HepG2 (cell line): ENCODE measurements around the gene NAV1. TPM values are rescaled to one million over a fixed set of nuclear protein-coding genes. Genes with fewer than 3 reads are reported as not detected.

Experiments used
- ATAC-seq: fragments of 200-7000 bp; cut with Tn5 transposase; 3 replicates; pipeline ENCODE4 v1.9.1; 2020; ENCODE audit warnings: mild to moderate bottlenecking, moderate library complexity
- BruUV-seq: library from RNA; stranded (reverse); fragments of 400-500 nt; replicated peaks from 2 replicates; lab custom pipeline; 2021; lab: Mats Ljungman, UMichigan
- CTCF ChIA-PET: fragments of 300-600 bp; formaldehyde crosslinking; extraction: SDS; loops from one replicate; lab custom pipeline; 2021; ENCODE audit warnings: low total read pairs, inconsistent platforms, low intra/inter-chr PET ratio; lab: Yijun Ruan, JAX
- POLR2A ChIA-PET: fragments of 350-600 bp; sonication (Branson Sonifier 250); formaldehyde crosslinking; loops from one replicate; lab custom pipeline; 2020; ENCODE audit warnings: antibody characterized with exemption, inconsistent platforms; lab: Yijun Ruan, JAX
- DNase-seq: peaks from one replicate; pipeline ENCODE4 v3.0.0-alpha.2; 2015; ENCODE audit warnings: low spot score
- FAIRE-seq: peaks from 3 replicates; lab custom pipeline; 2011; peaks lifted over from hg19 to GRCh38; lab: Jason Lieb, UNC
- H2AFZ ChIP-seq: one replicate; pipeline ENCODE4 v1.6.1; 2011; ENCODE audit warnings: low read length, inconsistent platforms
- H3K27ac ChIP-seq: fragments of 300-600 bp; 3 replicates; pipeline ENCODE4 v1.8.0; 2011; ENCODE audit warnings: mixed run types, mild to moderate bottlenecking, mixed read lengths, low read length, inconsistent platforms; ENCODE audit not compliant: insufficient read depth; ENCODE audit errors: extremely low read length
- H3K27me3 ChIP-seq, 2 experiments: fragments of 200-600 bp in 1 of 2; 2 replicates in 1 of 2; 3 replicates in 1 of 2; pipeline versions ENCODE4 v1.6.0 to v1.8.0; 2011; ENCODE audit warnings: low read length in 2 of 2, mild to moderate bottlenecking in 2 of 2, moderate library complexity in 2 of 2, inconsistent platforms in 1 of 2; ENCODE audit not compliant: insufficient read depth in 2 of 2, control insufficient read depth in 1 of 2
- H3K36me3 ChIP-seq, 2 experiments: fragments of 200-600 bp in 1 of 2; replicated peaks in 1 of 2; 2 replicates in 1 of 2; 3 replicates in 1 of 2; pipeline versions ENCODE4 v1.5.1 to v1.8.0; 2011; ENCODE audit warnings: low read length in 2 of 2, inconsistent platforms in 1 of 2; ENCODE audit not compliant: insufficient read depth in 2 of 2, control insufficient read depth in 1 of 2
- H3K4me1 ChIP-seq: 2 replicates; pipeline ENCODE4 v1.5.1; 2012; ENCODE audit warnings: low read length, inconsistent platforms; ENCODE audit not compliant: insufficient read depth
- H3K4me2 ChIP-seq: 2 replicates; pipeline ENCODE4 v1.6.0; 2011; ENCODE audit warnings: low read depth, low read length, inconsistent platforms
- H3K4me3 ChIP-seq, 3 experiments: fragments of 200-600 bp in 1 of 3; sonication (generic), shearing (Covaris generic) in 1 of 3; replicated peaks in 1 of 3; 2 replicates each; pipeline ENCODE4 v1.5.1; 2011 to 2016; ENCODE audit warnings: low read length in 3 of 3, inconsistent platforms in 2 of 3, low read depth in 2 of 3, mild to moderate bottlenecking in 2 of 3, control low read depth in 1 of 3, mixed read lengths in 1 of 3; ENCODE audit not compliant: insufficient read depth in 1 of 3
- H3K79me2 ChIP-seq: one replicate; pipeline ENCODE4 v1.6.1; 2011; ENCODE audit warnings: low read length, inconsistent platforms; ENCODE audit not compliant: insufficient read depth
- H3K9ac ChIP-seq: 2 replicates; pipeline ENCODE4 v1.6.0; 2011; ENCODE audit warnings: mild to moderate bottlenecking, low read depth, low read length, inconsistent platforms; ENCODE audit not compliant: insufficient read depth
- H3K9me3 ChIP-seq: 2 replicates; pipeline ENCODE4 v1.5.1; 2012; ENCODE audit warnings: mild to moderate bottlenecking, low read length
- H4K20me1 ChIP-seq: 2 replicates; pipeline ENCODE4 v1.6.0; 2011; ENCODE audit warnings: inconsistent platforms, mild to moderate bottlenecking, low read length, moderate library complexity; ENCODE audit not compliant: insufficient read depth
- EZH2 ChIP-seq: conservative IDR thresholded peaks from 2 replicates; pipeline ENCODE4 v1.6.1; 2012; ENCODE audit warnings: mild to moderate bottlenecking, low read depth, low read length, moderate library complexity
- HOXA5 ChIP-seq: sonication (generic); formaldehyde crosslinking; IDR thresholded peaks from 2 replicates; pipeline ENCODE4 v1.4.0; 2020; ENCODE audit warnings: missing genetic modification reagents
- MTF2 ChIP-seq: sonication (generic); formaldehyde crosslinking; IDR thresholded peaks from 2 replicates; pipeline ENCODE4 v1.5.0; 2020; ENCODE audit warnings: missing genetic modification reagents, borderline replicate concordance
- NFYC ChIP-seq: IDR thresholded peaks from 2 replicates; pipeline ENCODE4 v1.6.1; 2016; ENCODE audit warnings: missing genetic modification reagents, missing compliant biosample characterization
- ZFP1 ChIP-seq: IDR thresholded peaks from 2 replicates; pipeline ENCODE4 v1.6.1; 2016
- ZNF597 ChIP-seq: sonication (generic); formaldehyde crosslinking; IDR thresholded peaks from 2 replicates; pipeline ENCODE4 v1.5.0; 2020; ENCODE audit warnings: missing genetic modification reagents
- ZNF784 ChIP-seq: sonication (generic); formaldehyde crosslinking; IDR thresholded peaks from 2 replicates; pipeline ENCODE4 v1.5.1; 2020; ENCODE audit warnings: missing genetic modification reagents, mild to moderate bottlenecking, borderline replicate concordance
- ZSCAN25 ChIP-seq: sonication (generic); formaldehyde crosslinking; IDR thresholded peaks from 2 replicates; pipeline ENCODE4 v1.8.0; 2022; ENCODE audit warnings: mild to moderate bottlenecking, missing genetic modification reagents
- WGBS: methylation state at CpG from one replicate; pipeline ENCODE4 v1.1.6; 2017; ENCODE audit warnings: low lambda C conversion rate; 5-methylcytosine and 5-hydroxymethylcytosine counted together
- in situ Hi-C: cut with HindIII; loops from 2 replicates; pipeline ENCODE4 v1.10.0; 2017; ENCODE audit warnings: low pct_unique_long_range_greater_than_20kb; ENCODE audit not compliant: extremely low pct_ligation_motif_present
- intact Hi-C: fragments of 100-400 bp; cut with micrococcal nuclease; formaldehyde crosslinking; loops from one replicate; pipeline ENCODE4 v1.10.0; 2022; ENCODE audit not compliant: unreplicated experiment
- polyA plus RNA-seq, 8 experiments: library from polyadenylated mRNA; depleted of rRNA in 3 of 8; stranded (reverse) in 7 of 8; unstranded in 1 of 8; fragments of >200 nt; fragmentation: Illumina TruSeq in 4 of 8; extraction: Trizol in 4 of 8; gene quantifications; 2 replicates each; pipeline versions ENCODE4 v1.2.1 to v1.2.3, GENCODE V29; 2011 to 2016; ENCODE audit warnings: low read depth in 4 of 8, missing spikeins in 1 of 8, mixed read lengths in 1 of 8; ENCODE audit not compliant: insufficient read depth in 1 of 8
- total RNA-seq, 5 experiments: library from RNA; depleted of rRNA; stranded (reverse); fragments of >200 nt; fragmentation: Illumina TruSeq; extraction: Trizol; gene quantifications; 2 replicates each; pipeline ENCODE4 v1.2.3, GENCODE V29; 2016; ENCODE audit warnings: low read depth in 1 of 5

NAV1 gene
- total and polyA plus RNA-seq, 2 of the 13 experiments (the other 11 are each of a cell fraction or from before 2014, with no cell fraction given) = not detected

- DNase-seq (no peak), ATAC-seq (peak; percentile 22)
- no TSS peak for BruUV-seq
Observed at GRCh38 chr1:201539561-201540431, 869 bp downstream of the NAV1 start.

More at GRCh38 chr1:201539561-201540431, 869 bp downstream of the NAV1 start:
- no peaks in the 10 kb centered on the region for H4K20me1 ChIP-seq
- ChIA-PET POLR2A (no interaction called here), CTCF (no interaction called here)
- H2AFZ ChIP-seq = no peak overlapping the region
- peak overlapping the region in 2 of 3 experiments; percentile 45 to 68; a peak in 3 of 6 replicates for H3K4me3 ChIP-seq
- no peak overlapping the region for H3K9ac ChIP-seq
- H3K9me3 ChIP-seq = no peaks in the 10 kb centered on the region
- intact Hi-C loops (no loop called here), in situ Hi-C loops (no loop called here)
- H3K79me2 ChIP-seq = no peaks in the 10 kb centered on the region
- FAIRE-seq = no peak
- H3K27me3 ChIP-seq = peaks cover 15 to 73% of the 10 kb centered on the region in 2 experiments
- H3K27ac ChIP-seq = no peak overlapping the region
- TF ChIP-seq EZH2 (peak; percentile 64; the same call in 1 of the 2 replicates), MTF2 (CRISPR knock-in tag) (no peak), ZFP1 (CRISPR knock-in tag) (no peak), HOXA5 (CRISPR knock-in tag) (no peak), ZSCAN25 (CRISPR knock-in tag) (0 out of 2 replicates have a peak, but pooled peaks have one; percentile 21), NFYC (CRISPR knock-in tag) (no peak), ZNF597 (CRISPR knock-in tag) (no peak), ZNF784 (no peak)
- H3K4me1 ChIP-seq = peaks cover 18% of the 10 kb centered on the region
- no peaks in the 10 kb centered on the region for H3K36me3 ChIP-seq
- WGBS = 6% methylated on average over 39 of the region's 47 CpGs
- peak overlapping the region; percentile 73 for H3K4me2 ChIP-seq
